OCI-LY3 (cell line): Measurements from ENCODE around the gene NOSIP.

Experiments used
- EZH2phosphoT487 ChIP-seq: fragments of 200-600 bp; shearing (Covaris generic); IDR thresholded peaks from 2 replicates; pipeline ENCODE4 v1.6.1; 2018; ENCODE audit warnings: antibody characterized with exemption, mixed run types, low read depth
- TF ChIP-seq, protein P1 (sequence below): fragments of 200-600, 300-600 bp; sonication (generic); IDR thresholded peaks from 2 replicates; pipeline ENCODE4 v1.5.1; 2014; ENCODE audit warnings: antibody characterized with exemption, low read length, low read depth

DNA sequence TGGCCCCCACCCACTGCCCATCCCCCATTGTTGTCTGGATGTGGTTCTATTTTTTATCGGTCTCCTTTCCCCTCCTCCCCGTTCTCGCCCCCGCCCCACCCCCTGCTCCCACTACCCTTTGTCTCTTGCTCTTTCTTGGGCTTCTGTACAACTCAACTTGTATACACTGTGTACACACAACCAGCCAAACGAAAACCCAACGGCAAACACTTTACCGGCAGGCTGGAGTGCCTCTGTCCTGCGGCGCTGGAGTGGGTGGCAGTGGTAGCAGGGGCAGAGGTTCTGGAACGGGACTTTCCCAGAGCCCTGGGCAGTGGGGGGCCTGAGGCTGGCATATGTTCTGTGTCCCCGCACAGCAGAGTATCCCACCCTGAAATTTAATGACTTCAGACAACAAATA, 45.9 kb upstream of the NOSIP start:
- TF ChIP-seq, protein P1, sequence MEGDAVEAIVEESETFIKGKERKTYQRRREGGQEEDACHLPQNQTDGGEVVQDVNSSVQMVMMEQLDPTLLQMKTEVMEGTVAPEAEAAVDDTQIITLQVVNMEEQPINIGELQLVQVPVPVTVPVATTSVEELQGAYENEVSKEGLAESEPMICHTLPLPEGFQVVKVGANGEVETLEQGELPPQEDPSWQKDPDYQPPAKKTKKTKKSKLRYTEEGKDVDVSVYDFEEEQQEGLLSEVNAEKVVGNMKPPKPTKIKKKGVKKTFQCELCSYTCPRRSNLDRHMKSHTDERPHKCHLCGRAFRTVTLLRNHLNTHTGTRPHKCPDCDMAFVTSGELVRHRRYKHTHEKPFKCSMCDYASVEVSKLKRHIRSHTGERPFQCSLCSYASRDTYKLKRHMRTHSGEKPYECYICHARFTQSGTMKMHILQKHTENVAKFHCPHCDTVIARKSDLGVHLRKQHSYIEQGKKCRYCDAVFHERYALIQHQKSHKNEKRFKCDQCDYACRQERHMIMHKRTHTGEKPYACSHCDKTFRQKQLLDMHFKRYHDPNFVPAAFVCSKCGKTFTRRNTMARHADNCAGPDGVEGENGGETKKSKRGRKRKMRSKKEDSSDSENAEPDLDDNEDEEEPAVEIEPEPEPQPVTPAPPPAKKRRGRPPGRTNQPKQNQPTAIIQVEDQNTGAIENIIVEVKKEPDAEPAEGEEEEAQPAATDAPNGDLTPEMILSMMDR = no peak
- TF ChIP-seq EZH2phosphoT487 = no peak
